ENCODE data around the gene RBFOX2.

- TF ChIP-seq EZH2phosphoT487 (IDR thresholded peaks at IDR 0.05; ENCODE audit: unreplicated experiment) (no peak), EZH2 (IDR thresholded peaks at IDR 0.05; ENCODE audit: low read depth, unreplicated experiment) (no peak), CTCF (conservative IDR thresholded peaks at IDR 0.05; ENCODE audit: low read depth in 2 of 2) (no peak), REST (IDR thresholded peaks at IDR 0.05; ENCODE audit: unreplicated experiment) (no peak), CREB1 (CRISPR knock-in tag; IDR thresholded peaks at IDR 0.05; ENCODE audit: low read depth) (no peak), POLR2AphosphoS5 (IDR thresholded peaks at IDR 0.05; ENCODE audit: low read depth) (no peak), ETS1 (IDR thresholded peaks at IDR 0.05) (no peak), JUNB (IDR thresholded peaks at IDR 0.05; ENCODE audit: unreplicated experiment) (no peak), NANOG (IDR thresholded peaks at IDR 0.05; ENCODE audit: borderline replicate concordance) (no peak)
Observed at GRCh38 chr22:35887296-35887875, 141.2 kb downstream of the RBFOX2 start.

Data from GM23338 (cell line).